Esophagus muscularis mucosa (tissue), 4 donors: ENCODE data around the gene PABPC1L2B. TPM values are rescaled to one million over a fixed set of nuclear protein-coding genes. Genes with fewer than 3 reads are reported as not detected.
"Not testable (repeated sequence)": the region's sequence is repeated elsewhere in the genome, so short reads cannot be mapped to it uniquely, and the experiment has no call there.

Experiments
- DNase-seq: peaks from one replicate; pipeline ENCODE4 v3.0.0-alpha.2; 2017; ENCODE audit errors: extremely low spot score
- H3K27ac ChIP-seq, 4 donors: fragments of 200-600 bp; sonication (generic); replicated peaks in 1 of 4; 1 replicate in 3 of 4; 2 replicates in 1 of 4; pipeline ENCODE4 v1.5.1; 2016 to 2019; ENCODE audit warnings: mild to moderate bottlenecking in 1 of 4
- H3K27me3 ChIP-seq, 4 donors: fragments of 200-600 bp; sonication (generic); one replicate each; pipeline versions ENCODE4 v1.5.1 to v1.6.0; 2016 to 2019
- H3K36me3 ChIP-seq, 4 donors: fragments of 200-600 bp; sonication (generic); one replicate each; pipeline ENCODE4 v1.5.1; 2016 to 2019
- H3K4me1 ChIP-seq, 4 donors: fragments of 200-600 bp; sonication (generic); one replicate each; pipeline ENCODE4 v1.5.1; 2016 to 2019
- H3K4me3 ChIP-seq, 4 donors: fragments of 200-600 bp; sonication (generic); 1 replicate in 2 of 4; 2 replicates in 2 of 4; pipeline ENCODE4 v1.5.1; 2016 to 2019; ENCODE audit warnings: mild to moderate bottlenecking in 4 of 4, moderate library complexity in 1 of 4
- H3K9me3 ChIP-seq, 4 donors: fragments of 200-600 bp; sonication (generic); 1 replicate in 3 of 4; 2 replicates in 1 of 4; pipeline ENCODE4 v1.5.1; 2016 to 2019
- EP300 ChIP-seq: sonication (generic); formaldehyde crosslinking; IDR thresholded peaks from one replicate; pipeline ENCODE4 v1.6.1; 2017; ENCODE audit warnings: antibody characterized with exemption
- POLR2A ChIP-seq: fragments of 450-650 bp; IDR thresholded peaks from one replicate; pipeline ENCODE4 v1.6.1; 2017; ENCODE audit warnings: antibody characterized with exemption, moderate library complexity, mild to moderate bottlenecking, low read depth
- POLR2AphosphoS5 ChIP-seq, 2 donors: sonication (generic); formaldehyde crosslinking; IDR thresholded peaks; one replicate each; pipeline ENCODE4 v1.6.1; 2017; ENCODE audit warnings: antibody characterized with exemption in 2 of 2
- WGBS: methylation state at CpG from one replicate; pipeline ENCODE4 v1.1.5; 2018; 5-methylcytosine and 5-hydroxymethylcytosine counted together
- intact Hi-C: fragments of 100-400 bp; cut with DNase I; formaldehyde crosslinking; loops from one replicate; pipeline ENCODE4 v1.15.1; 2023
- total RNA-seq, 4 donors: library from RNA; depleted of rRNA; stranded (reverse); fragments of >200 nt; gene quantifications; one replicate each; pipeline versions ENCODE4 v1.1.0 to v1.2.1, GENCODE V29; 2016
- TF ChIP-seq, protein P1 (sequence below), 3 experiments: fragments of 200-600 bp in 2 of 3; fragments of 450-650 bp in 1 of 3; sonication (generic) in 2 of 3; IDR thresholded peaks; one replicate each; pipeline ENCODE4 v1.5.1; 2017 to 2019; ENCODE audit warnings: antibody characterized with exemption in 3 of 3, mild to moderate bottlenecking in 2 of 3, moderate library complexity in 1 of 3

The PABPC1L2B gene
- total RNA-seq = not detected

- H3K4me3 ChIP-seq, intact Hi-C loops: not testable (repeated sequence)
Measured at GRCh38 chrX:73002733-73003132, at the start of gene PABPC1L2B. TSS of gene PABPC1L2B (plus strand) at chrX:73002939. CDS start at chrX:73003643, 704 bp downstream.

DNA sequence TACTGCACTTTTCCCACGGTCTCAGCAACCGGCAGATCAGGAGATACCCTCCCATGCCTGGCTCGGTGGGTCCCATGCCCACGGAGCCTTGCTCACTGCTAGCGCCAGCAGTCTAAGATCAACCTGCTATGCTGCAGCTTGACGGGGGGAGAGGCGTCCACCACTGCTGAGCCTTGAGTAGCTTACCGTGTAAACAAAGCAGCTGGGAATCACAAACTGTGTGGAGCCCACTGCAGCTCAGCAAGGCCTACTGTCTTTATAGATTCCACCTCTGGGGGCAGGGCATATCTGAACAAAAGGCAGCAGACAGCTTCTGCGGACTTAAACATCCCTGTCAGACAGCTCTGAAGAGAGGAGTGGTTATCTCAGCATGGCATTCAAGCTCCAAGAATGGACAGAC is 42.8 kb upstream of the PABPC1L2B start:
- H3K9me3 ChIP-seq, DNase-seq, H3K27me3 ChIP-seq, H3K4me1 ChIP-seq, intact Hi-C loops, H3K36me3 ChIP-seq, H3K27ac ChIP-seq, H3K4me3 ChIP-seq: not testable (repeated sequence)
- no CpG with 5 or more reads among the region's 9 CpGs for WGBS

More at GRCh38 chrX:73002733-73003132, at the start of gene PABPC1L2B:
- H3K4me1 ChIP-seq, H3K27ac ChIP-seq, H3K27me3 ChIP-seq, H3K36me3 ChIP-seq, DNase-seq, H3K9me3 ChIP-seq: not testable (repeated sequence)
- WGBS = no CpG with 5 or more reads among the region's 44 CpGs

DNA sequence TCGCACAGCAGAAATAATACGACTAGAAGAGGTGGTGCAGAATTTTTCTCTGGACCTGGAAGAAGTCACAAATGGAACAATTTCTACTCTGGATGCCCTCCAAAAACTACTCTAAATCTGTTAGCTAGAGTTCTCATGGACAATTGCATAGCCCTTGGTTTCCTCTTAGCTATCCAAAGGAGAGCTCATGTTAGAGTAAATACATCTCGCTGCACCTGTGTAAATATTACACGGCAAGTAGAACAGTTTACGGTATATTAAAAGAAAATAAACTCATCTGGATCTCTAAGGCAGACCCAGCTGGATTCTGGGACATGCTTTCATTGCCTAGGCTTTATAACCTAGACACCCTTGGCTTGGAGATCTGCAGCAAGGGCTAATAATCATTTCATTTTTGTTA is 30.9 kb upstream of the PABPC1L2B start:
- H3K27ac ChIP-seq, H3K36me3 ChIP-seq, H3K4me3 ChIP-seq, intact Hi-C loops, DNase-seq, H3K4me1 ChIP-seq, H3K27me3 ChIP-seq, H3K9me3 ChIP-seq: not testable (repeated sequence)
- no CpG with 5 or more reads among the region's 5 CpGs for WGBS

GRCh38 chrX:72974885-72975284 is 27.9 kb upstream of the PABPC1L2B start:
- DNase-seq, H3K4me1 ChIP-seq, H3K4me3 ChIP-seq, H3K27me3 ChIP-seq, H3K36me3 ChIP-seq, H3K27ac ChIP-seq, intact Hi-C loops, H3K9me3 ChIP-seq: not testable (repeated sequence)
- WGBS = no CpG with 5 or more reads among the region's 7 CpGs

GRCh38 chrX:72980894-72981469 is 21.8 kb upstream of the PABPC1L2B start:
- H3K27me3 ChIP-seq, H3K4me3 ChIP-seq, H3K9me3 ChIP-seq, H3K4me1 ChIP-seq, H3K27ac ChIP-seq, H3K36me3 ChIP-seq, intact Hi-C loops, DNase-seq: not testable (repeated sequence)
- 49% methylated on average over 3 of the region's 5 CpGs for WGBS

- H3K4me1 ChIP-seq, H3K9me3 ChIP-seq, intact Hi-C loops, H3K27me3 ChIP-seq, DNase-seq, H3K4me3 ChIP-seq, H3K36me3 ChIP-seq, H3K27ac ChIP-seq: not testable (repeated sequence)
- no CpG with 5 or more reads among the region's 19 CpGs for WGBS
Measured at GRCh38 chrX:73004032-73004431, 1.3 kb downstream of the PABPC1L2B start.

DNA sequence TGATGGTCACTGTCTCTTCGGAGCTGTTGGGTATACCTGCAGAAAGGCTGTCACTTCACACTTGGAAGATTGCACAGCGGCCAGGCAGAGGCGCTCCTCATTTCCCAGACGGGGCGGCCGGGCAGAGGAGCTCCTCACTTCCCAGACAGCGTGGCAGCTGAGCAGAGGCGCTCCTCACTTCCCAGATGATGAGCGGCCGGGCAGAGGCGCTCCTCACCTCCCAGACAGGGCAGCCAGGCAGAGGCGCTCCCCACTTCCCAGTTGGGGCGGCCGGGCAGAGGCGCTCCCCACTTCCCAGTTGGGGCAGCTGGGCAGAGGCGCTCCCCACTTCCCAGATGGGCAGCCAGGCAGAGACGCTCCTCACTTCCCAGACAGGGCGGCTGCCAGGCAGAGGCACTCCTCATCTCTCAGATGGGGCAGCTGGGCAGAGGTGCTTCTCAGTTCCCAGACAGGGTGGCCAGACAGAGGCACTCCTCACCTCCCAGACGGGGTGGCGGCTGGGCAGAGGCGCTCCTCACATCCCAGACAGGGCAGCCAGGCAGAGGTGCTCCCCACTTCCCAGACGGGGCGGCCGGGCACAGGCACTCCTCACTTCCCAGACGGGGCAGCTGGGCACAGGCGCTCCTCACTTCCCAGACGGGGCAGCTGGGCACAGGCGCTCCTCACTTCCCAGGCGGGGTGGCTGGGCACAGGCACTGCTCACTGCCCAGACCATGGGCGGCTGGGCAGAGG is 18.8 kb downstream of the PABPC1L2B start:
- Histone ChIP-seq H3K27me3 (no peaks in the 10 kb centered on the region), H3K9me3 (peaks cover 0 to 13% (median 0%) of the 10 kb centered on the region in 4 donors), H3K4me1 (no peaks in the 10 kb centered on the region), H3K27ac (no peak overlapping the region), H3K4me3 (no peak overlapping the region), H3K36me3 (no peaks in the 10 kb centered on the region)
- intact Hi-C loops = no loop called here
- no peak for DNase-seq
- 81% methylated on average over 25 of the region's 30 CpGs for whole genome bisulfite sequencing
- TF ChIP-seq, protein P1, sequence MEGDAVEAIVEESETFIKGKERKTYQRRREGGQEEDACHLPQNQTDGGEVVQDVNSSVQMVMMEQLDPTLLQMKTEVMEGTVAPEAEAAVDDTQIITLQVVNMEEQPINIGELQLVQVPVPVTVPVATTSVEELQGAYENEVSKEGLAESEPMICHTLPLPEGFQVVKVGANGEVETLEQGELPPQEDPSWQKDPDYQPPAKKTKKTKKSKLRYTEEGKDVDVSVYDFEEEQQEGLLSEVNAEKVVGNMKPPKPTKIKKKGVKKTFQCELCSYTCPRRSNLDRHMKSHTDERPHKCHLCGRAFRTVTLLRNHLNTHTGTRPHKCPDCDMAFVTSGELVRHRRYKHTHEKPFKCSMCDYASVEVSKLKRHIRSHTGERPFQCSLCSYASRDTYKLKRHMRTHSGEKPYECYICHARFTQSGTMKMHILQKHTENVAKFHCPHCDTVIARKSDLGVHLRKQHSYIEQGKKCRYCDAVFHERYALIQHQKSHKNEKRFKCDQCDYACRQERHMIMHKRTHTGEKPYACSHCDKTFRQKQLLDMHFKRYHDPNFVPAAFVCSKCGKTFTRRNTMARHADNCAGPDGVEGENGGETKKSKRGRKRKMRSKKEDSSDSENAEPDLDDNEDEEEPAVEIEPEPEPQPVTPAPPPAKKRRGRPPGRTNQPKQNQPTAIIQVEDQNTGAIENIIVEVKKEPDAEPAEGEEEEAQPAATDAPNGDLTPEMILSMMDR (IDR thresholded peaks at IDR 0.05) = no peak
- TF ChIP-seq POLR2A = no peak
- no peak for TF ChIP-seq POLR2AphosphoS5 (IDR thresholded peaks at IDR 0.05)
- TF ChIP-seq EP300 = no peak

DNA sequence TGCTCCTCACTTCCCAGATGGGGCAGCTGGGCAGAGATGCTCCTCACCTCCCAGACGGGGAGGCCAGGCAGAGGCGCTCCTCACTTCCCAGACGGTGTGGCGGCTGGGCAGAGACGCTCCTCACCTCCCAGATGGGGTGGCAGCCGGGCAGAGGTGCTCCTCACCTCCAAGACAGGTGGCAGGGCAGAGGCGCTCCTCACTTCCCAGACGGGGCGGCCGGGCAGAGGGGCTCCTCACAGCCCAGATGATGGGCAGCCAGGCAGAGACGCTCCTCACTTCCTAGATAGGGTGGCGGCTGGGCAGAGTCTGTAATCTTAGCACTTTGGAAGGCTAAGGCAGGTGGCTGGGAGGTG is 19.3 kb downstream of the PABPC1L2B start:
- H3K36me3 ChIP-seq, H3K27ac ChIP-seq, H3K4me1 ChIP-seq, intact Hi-C loops, DNase-seq, H3K4me3 ChIP-seq, H3K27me3 ChIP-seq: not testable (repeated sequence)
- H3K9me3 ChIP-seq = peaks cover 0 to 13% (median 0%) of the 10 kb centered on the region in 4 donors
- 94% methylated on average over 8 of the region's 12 CpGs for WGBS
